ENCODE measurements around the gene NDUFB4. TPM values are rescaled to one million over a fixed set of nuclear protein-coding genes. Genes with fewer than 3 reads are reported as not detected.

Gene NDUFB4
- polyA plus RNA-seq, 1 donor from 2014 or later = 238 TPM

DNA sequence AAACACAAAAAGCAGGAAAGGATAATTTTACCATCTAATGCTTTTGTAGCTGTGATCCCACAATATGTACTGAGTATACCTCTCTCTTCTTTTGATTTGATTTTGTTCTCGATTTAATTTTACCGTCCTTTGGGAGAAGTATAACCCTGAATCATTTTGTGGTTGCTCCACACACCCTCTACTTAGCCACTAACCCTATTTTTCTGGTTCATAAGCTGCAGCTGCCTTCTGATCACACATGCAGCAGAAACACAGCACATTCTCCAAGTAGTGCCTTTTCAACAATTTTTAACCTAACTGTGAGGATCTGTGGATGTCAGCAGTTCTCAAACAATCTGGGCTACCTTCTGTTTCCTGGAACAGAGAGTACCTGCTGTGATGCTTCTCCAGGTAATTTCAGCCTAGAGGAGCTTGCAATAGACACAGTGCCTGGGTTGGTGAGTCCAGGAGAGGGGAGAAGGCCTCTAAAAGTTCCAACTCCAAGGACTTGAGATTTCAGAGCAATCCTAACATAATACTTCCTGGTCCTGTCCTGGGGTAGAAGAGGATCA is 45.6 kb downstream of the NDUFB4 start:
- peaks cover 0 to 6% (median 4%) of the 10 kb centered on the region in 3 donors for H3K9me3 Mint-ChIP-seq
- peaks cover 0 to 5% (median 4%) of the 10 kb centered on the region in 3 donors for H3K4me1 Mint-ChIP-seq
- H3K36me3 Mint-ChIP-seq = peaks cover 3% of the 10 kb centered on the region
- H3K27me3 Mint-ChIP-seq = no peaks in the 10 kb centered on the region
- H3K27ac Mint-ChIP-seq = peak overlapping the region in 1 of 3 donors; percentile 11
- no peak overlapping the region for H3K4me3 Mint-ChIP-seq

DNA sequence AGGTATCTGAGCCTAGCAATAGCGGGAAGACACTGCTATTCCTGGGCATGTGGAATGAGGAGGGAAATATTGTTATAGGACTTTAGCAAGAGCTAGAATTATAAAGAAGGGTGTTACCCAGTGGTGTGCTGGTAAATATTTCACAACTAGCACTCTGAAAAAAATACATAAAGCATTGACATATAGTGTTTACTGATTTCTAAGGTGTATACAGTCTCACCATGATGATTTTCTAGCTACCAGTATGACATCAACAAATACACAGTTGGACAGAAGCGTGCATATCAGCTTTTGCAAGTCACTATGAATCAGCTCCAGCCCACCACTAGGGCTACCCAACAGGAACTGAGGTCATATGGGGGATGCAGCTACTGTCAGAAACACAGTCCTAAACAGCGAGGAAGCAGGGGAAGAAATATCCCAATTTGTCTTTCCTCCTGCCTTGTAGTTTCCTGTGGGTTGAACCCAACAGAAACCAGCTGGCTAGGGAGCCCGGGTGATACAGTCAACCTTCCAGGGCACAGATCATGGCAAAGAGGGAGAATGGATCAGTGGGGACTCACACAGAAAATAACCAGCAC is 46.3 kb downstream of the NDUFB4 start:
- no peak overlapping the region for H3K4me3 Mint-ChIP-seq
- peaks cover 0 to 5% (median 3%) of the 10 kb centered on the region in 3 donors for H3K4me1 Mint-ChIP-seq
- H3K27ac Mint-ChIP-seq = no peak overlapping the region
- H3K36me3 Mint-ChIP-seq = peaks cover 3% of the 10 kb centered on the region
- H3K9me3 Mint-ChIP-seq = peaks cover 0 to 6% (median 4%) of the 10 kb centered on the region in 3 donors
- H3K27me3 Mint-ChIP-seq = no peaks in the 10 kb centered on the region

DNA sequence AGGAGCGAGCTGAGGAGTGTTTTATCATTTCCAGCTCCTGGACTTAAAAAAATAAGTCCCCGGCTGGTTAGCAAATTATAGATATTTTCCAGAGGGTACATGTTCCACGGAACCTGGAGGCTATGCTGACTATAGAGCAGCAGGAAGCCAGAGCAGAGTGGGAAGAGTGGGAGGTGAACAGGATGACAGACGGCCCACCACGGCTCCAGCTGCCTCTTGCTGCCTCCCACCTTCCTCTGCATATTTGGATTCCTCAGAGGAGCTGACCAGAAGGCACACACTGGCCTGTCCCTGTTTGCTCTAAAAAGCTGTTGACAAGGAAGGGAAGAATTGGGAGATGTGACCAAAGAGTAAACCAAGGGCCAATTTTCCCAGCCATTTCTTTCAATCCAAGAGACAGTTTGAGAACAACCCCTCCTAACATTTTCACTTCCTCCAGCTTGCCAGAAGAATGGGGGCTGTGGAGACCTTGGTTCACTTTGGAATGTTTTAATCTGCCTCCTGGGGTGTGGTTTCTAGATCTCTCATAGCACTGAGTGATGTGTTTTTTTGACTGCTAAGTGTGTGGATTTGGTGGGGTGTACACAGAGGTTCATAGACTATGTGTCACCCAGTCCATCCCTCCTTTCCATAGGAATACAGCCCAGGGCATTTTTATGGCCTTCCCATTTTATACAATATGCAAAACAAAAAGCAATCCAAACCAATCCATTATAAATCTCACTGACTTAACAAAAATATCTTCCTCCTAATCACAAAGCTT is 49.1 kb downstream of the NDUFB4 start:
- no peak overlapping the region for H3K4me3 Mint-ChIP-seq
- no peaks in the 10 kb centered on the region for H3K9me3 Mint-ChIP-seq
- no peaks in the 10 kb centered on the region for H3K27me3 Mint-ChIP-seq
- peaks cover 2% of the 10 kb centered on the region for H3K36me3 Mint-ChIP-seq
- no peak overlapping the region for H3K27ac Mint-ChIP-seq
- peaks cover 0 to 1% (median 0%) of the 10 kb centered on the region in 3 donors for H3K4me1 Mint-ChIP-seq

- H3K27ac Mint-ChIP-seq = no peak overlapping the region
- H3K9me3 Mint-ChIP-seq = no peaks in the 10 kb centered on the region
- peaks cover 0 to 1% (median 0%) of the 10 kb centered on the region in 3 donors for H3K4me1 Mint-ChIP-seq
- H3K36me3 Mint-ChIP-seq = no peaks in the 10 kb centered on the region
- peaks cover 1% of the 10 kb centered on the region for H3K27me3 Mint-ChIP-seq
- H3K4me3 Mint-ChIP-seq = no peak overlapping the region
Measured at GRCh38 chr3:120646771-120647432, 50.8 kb downstream of the NDUFB4 start.

- Mint-ChIP-seq H3K9me3 (no peaks in the 10 kb centered on the region), H3K27ac (no peak overlapping the region), H3K27me3 (peaks cover 1% of the 10 kb centered on the region), H3K4me3 (no peak overlapping the region), H3K4me1 (peaks cover 0 to 1% (median 0%) of the 10 kb centered on the region in 3 donors), H3K36me3 (no peaks in the 10 kb centered on the region)
Measured at GRCh38 chr3:120648290-120648689, 52.2 kb downstream of the NDUFB4 start.

- Mint-ChIP-seq H3K4me3 (no peak overlapping the region), H3K9me3 (no peaks in the 10 kb centered on the region), H3K36me3 (no peaks in the 10 kb centered on the region), H3K4me1 (peaks cover 0 to 3% (median 0%) of the 10 kb centered on the region in 3 donors), H3K27ac (no peak overlapping the region), H3K27me3 (peaks cover 1% of the 10 kb centered on the region)
Measured at GRCh38 chr3:120649830-120650233, 53.7 kb downstream of the NDUFB4 start.

GRCh38 chr3:120650311-120650710 is 54.2 kb downstream of the NDUFB4 start:
- Mint-ChIP-seq H3K36me3 (no peaks in the 10 kb centered on the region), H3K27ac (no peak overlapping the region), H3K4me3 (no peak overlapping the region), H3K9me3 (no peaks in the 10 kb centered on the region), H3K4me1 (peaks cover 0 to 3% (median 0%) of the 10 kb centered on the region in 3 donors), H3K27me3 (peaks cover 1% of the 10 kb centered on the region)

Other genes starting within 250 kb of the NDUFB4 start
- gene LRRC58, start 247.0 kb upstream of the NDUFB4 start, polyA plus RNA-seq = 6.6 TPM
- not detected for gene FSTL1, start 145.3 kb upstream of the NDUFB4 start, polyA plus RNA-seq
- gene HGD, start 85.9 kb downstream of the NDUFB4 start, polyA plus RNA-seq = 0.24 TPM
- 30.9 TPM for gene RABL3, start 146.2 kb downstream of the NDUFB4 start, polyA plus RNA-seq
- gene GTF2E1, start 146.4 kb downstream of the NDUFB4 start, polyA plus RNA-seq = 12.2 TPM

Data from IgD-negative memory B cell (primary cell).